ENCODE data around the gene SLC10A7.

Gene SLC10A7

GRCh38 chr4:146506272-146506671 lies 15.5 kb downstream of the SLC10A7 start:
- no peak for TF ChIP-seq CTCF (IDR thresholded peaks at IDR 0.05; ENCODE audit: insufficient read depth, low read length, missing control alignments)
- no peak for DNase-seq (ENCODE audit: low read depth, low spot score)
- no peak overlapping the region for H3K4me3 ChIP-seq (ENCODE audit: low read depth, low read length)
- ChIA-PET CTCF (no interaction called here), POLR2A (no interaction called here)

GRCh38 chr4:146500216-146500615 lies 21.5 kb downstream of the SLC10A7 start:
- ChIA-PET CTCF (no interaction called here), POLR2A (no interaction called here)
- DNase-seq (ENCODE audit: low read depth, low spot score) = no peak
- no peak for TF ChIP-seq CTCF (IDR thresholded peaks at IDR 0.05; ENCODE audit: insufficient read depth, low read length, missing control alignments)
- H3K4me3 ChIP-seq (ENCODE audit: low read depth, low read length) = no peak overlapping the region

DNA sequence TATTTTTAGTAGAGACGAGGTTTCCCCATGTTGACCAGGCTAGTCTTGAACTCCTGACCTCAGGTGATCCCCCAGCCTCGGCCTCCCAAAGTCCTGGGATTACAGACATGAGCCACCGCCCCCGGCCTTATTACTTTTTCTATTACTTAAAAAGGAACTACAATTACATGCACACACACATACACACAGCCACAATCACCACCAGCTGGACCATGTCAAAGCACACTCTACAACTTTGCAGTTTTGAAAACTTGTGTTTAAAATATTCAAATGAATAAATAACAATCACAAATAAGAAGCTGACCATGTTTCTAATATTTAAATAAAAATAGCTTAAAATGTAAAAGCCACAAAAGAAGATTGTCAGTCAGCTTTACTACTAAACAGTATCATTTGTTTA lies 23.4 kb downstream of the SLC10A7 start:
- CTCF ChIA-PET = no interaction called here
- no peak overlapping the region for H3K4me3 ChIP-seq (ENCODE audit: low read depth, low read length)
- no peak for TF ChIP-seq CTCF (IDR thresholded peaks at IDR 0.05; ENCODE audit: insufficient read depth, low read length, missing control alignments)
- no peak for DNase-seq (ENCODE audit: low read depth, low spot score)
- POLR2A ChIA-PET = no interaction called here

DNA sequence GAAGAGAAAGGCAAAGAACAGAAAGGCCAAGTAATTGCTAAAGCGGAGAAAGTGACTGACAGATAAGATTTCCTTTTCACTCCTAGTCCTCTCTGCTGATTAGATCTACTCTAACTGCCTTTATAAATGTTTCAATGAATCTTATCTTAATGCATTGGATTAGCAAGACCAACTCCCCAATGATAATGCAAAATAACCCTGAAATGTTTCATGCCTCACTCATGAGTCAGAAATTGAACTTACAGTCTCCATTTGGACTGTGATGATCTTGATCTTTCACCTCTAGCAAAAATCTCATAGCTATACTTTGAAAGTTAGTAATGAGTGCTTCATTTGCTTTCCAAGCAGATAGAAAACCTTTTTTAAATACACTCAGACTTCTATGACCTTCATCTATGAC lies 26.5 kb downstream of the SLC10A7 start:
- DNase-seq (ENCODE audit: low read depth, low spot score) = no peak
- no peak overlapping the region for H3K4me3 ChIP-seq (ENCODE audit: low read depth, low read length)
- CTCF ChIA-PET = interaction anchor here (0.7 kb wide), 1 partner anchor 33 kb away, joined by 3 read pairs; no protein-coding TSS in a partner anchor
- POLR2A ChIA-PET = no interaction called here
- TF ChIP-seq CTCF (IDR thresholded peaks at IDR 0.05; ENCODE audit: insufficient read depth, low read length, missing control alignments) = no peak

- ChIA-PET POLR2A (no interaction called here), CTCF (no interaction called here)
- DNase-seq (ENCODE audit: low read depth, low spot score) = no peak
- TF ChIP-seq CTCF (IDR thresholded peaks at IDR 0.05; ENCODE audit: insufficient read depth, low read length, missing control alignments) = no peak
- H3K4me3 ChIP-seq (ENCODE audit: low read depth, low read length) = no peak overlapping the region
Observed at GRCh38 chr4:146494143-146494542, 27.6 kb downstream of the SLC10A7 start.

- no peak for TF ChIP-seq CTCF (IDR thresholded peaks at IDR 0.05; ENCODE audit: insufficient read depth, low read length, missing control alignments)
- ChIA-PET POLR2A (no interaction called here), CTCF (interaction anchor here (1.1 kb wide), 1 partner anchor 51 kb away, joined by 4 read pairs; no protein-coding TSS in a partner anchor)
- no peak overlapping the region for H3K4me3 ChIP-seq (ENCODE audit: low read depth, low read length)
- no peak for DNase-seq (ENCODE audit: low read depth, low spot score)
Observed at GRCh38 chr4:146490106-146490505, 31.6 kb downstream of the SLC10A7 start.
